Mesothelial cell of epicardium (in vitro differentiated cells): Measurements from ENCODE around the gene GALNT6. TPM values are rescaled to one million over a fixed set of nuclear protein-coding genes. Genes with fewer than 3 reads are reported as not detected.

Experiments used
- DNase-seq, 2 experiments: peaks; one replicate each; pipeline ENCODE4 v3.0.0; 2021; ENCODE audit warnings: low spot score in 2 of 2; ENCODE audit not compliant: unreplicated experiment in 2 of 2
- H3K27ac Mint-ChIP-seq: 2 replicates; pipeline ENCODE4 v1.8.0; 2021; ENCODE audit warnings: mixed read lengths
- H3K27me3 Mint-ChIP-seq: 2 replicates; pipeline ENCODE4 v1.8.0; 2021; ENCODE audit warnings: low read depth, mixed read lengths
- H3K36me3 Mint-ChIP-seq: 2 replicates; pipeline ENCODE4 v1.8.0; 2021; ENCODE audit warnings: mixed read lengths
- H3K4me1 Mint-ChIP-seq: 2 replicates; pipeline ENCODE4 v1.8.0; 2021; ENCODE audit warnings: mixed read lengths
- H3K4me3 Mint-ChIP-seq: 2 replicates; pipeline ENCODE4 v1.8.0; 2021; ENCODE audit warnings: mild to moderate bottlenecking, moderate library complexity, mixed read lengths
- H3K9me3 Mint-ChIP-seq: 2 replicates; pipeline ENCODE4 v1.8.0; 2021; ENCODE audit warnings: mixed read lengths
- total RNA-seq: library from RNA; stranded (reverse); gene quantifications from 3 replicates; pipeline ENCODE4 v1.2.1, GENCODE V29; 2021
- TF ChIP-seq, protein P1 (sequence below): fragments of 200-600 bp; sonication (generic); IDR thresholded peaks from one replicate; pipeline ENCODE4 v1.5.0; 2021; ENCODE audit warnings: antibody characterized with exemption; ENCODE audit not compliant: unreplicated experiment

GALNT6 gene
- total RNA-seq, 1 donor from 2014 or later = 12.8 TPM

DNA sequence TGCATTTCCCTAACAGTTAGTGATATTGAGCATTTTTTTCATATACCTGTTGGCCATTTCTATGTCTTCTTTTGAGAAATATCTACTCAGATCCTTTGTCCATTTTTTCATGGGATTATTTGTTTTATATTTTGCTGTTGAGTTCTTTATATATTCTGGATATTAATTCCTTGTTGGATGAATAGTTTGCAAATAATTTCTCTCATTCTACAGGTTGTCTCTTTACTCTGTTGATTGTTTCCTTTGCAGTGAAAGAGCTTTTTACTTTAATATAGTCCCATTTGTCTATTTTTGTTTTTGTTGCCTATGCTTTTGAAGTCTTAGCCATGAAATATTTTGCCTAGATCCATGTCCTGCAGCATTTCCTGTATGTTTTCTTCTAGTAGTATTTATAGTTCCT is 21.9 kb upstream of the GALNT6 start:
- no peak for DNase-seq
- H3K27ac Mint-ChIP-seq = peak overlapping the region; percentile 23
- H3K36me3 Mint-ChIP-seq = no peaks in the 10 kb centered on the region
- H3K4me1 Mint-ChIP-seq = peaks cover 36% of the 10 kb centered on the region
- no peaks in the 10 kb centered on the region for H3K9me3 Mint-ChIP-seq
- no peak overlapping the region for H3K4me3 Mint-ChIP-seq
- TF ChIP-seq, protein P1, sequence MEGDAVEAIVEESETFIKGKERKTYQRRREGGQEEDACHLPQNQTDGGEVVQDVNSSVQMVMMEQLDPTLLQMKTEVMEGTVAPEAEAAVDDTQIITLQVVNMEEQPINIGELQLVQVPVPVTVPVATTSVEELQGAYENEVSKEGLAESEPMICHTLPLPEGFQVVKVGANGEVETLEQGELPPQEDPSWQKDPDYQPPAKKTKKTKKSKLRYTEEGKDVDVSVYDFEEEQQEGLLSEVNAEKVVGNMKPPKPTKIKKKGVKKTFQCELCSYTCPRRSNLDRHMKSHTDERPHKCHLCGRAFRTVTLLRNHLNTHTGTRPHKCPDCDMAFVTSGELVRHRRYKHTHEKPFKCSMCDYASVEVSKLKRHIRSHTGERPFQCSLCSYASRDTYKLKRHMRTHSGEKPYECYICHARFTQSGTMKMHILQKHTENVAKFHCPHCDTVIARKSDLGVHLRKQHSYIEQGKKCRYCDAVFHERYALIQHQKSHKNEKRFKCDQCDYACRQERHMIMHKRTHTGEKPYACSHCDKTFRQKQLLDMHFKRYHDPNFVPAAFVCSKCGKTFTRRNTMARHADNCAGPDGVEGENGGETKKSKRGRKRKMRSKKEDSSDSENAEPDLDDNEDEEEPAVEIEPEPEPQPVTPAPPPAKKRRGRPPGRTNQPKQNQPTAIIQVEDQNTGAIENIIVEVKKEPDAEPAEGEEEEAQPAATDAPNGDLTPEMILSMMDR = no peak
- H3K27me3 Mint-ChIP-seq = no peaks in the 10 kb centered on the region

DNA sequence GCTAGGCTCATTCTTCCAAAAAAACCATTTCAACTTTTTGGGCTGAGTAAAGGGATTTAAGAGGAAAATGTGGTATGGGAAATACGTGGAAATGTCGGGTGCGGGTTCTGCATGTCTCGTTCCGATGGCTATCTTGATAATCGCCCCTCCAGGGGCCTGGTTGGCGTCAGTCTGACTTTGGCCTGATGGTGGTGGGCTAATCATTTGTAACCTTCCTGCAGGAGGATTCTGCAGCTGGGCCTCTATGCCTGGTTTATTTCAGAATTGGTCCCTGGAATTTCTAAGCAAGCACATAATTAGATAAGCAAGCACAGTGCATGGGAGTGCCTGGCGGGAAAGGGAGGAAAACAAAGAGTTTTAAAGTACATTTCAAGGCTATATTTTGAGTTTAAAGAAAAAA is 18.6 kb upstream of the GALNT6 start:
- Mint-ChIP-seq H3K4me3 (no peak overlapping the region), H3K27ac (peak overlapping the region; percentile 87), H3K4me1 (peaks cover 34% of the 10 kb centered on the region), H3K36me3 (no peaks in the 10 kb centered on the region), H3K9me3 (no peaks in the 10 kb centered on the region), H3K27me3 (no peaks in the 10 kb centered on the region)
- TF ChIP-seq, protein P1 = no peak
- DNase-seq = no peak

DNA sequence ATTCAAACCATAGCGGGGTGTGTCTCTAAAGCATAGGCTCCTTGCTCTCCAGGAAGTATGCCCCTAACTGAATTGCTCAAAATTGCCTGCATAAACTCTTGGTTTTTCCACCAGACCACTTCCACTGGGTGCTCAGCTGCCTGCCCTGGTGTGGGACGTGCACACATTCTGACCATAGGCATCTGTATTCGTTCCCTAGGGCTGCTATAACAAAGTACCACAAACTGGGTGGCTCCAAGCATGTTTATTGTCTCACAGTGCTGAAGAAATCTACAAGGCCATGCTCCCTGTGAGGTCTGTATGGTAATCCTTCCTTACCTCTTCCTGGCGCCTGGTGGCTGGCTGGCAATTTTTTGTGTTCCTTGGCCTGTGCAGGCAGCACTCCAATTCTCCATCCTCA is 16.4 kb upstream of the GALNT6 start:
- TF ChIP-seq, protein P1 = no peak
- Mint-ChIP-seq H3K4me1 (peaks cover 27% of the 10 kb centered on the region), H3K27me3 (no peaks in the 10 kb centered on the region), H3K4me3 (no peak overlapping the region), H3K27ac (no peak overlapping the region), H3K36me3 (no peaks in the 10 kb centered on the region), H3K9me3 (no peaks in the 10 kb centered on the region)
- DNase-seq = no peak

DNA sequence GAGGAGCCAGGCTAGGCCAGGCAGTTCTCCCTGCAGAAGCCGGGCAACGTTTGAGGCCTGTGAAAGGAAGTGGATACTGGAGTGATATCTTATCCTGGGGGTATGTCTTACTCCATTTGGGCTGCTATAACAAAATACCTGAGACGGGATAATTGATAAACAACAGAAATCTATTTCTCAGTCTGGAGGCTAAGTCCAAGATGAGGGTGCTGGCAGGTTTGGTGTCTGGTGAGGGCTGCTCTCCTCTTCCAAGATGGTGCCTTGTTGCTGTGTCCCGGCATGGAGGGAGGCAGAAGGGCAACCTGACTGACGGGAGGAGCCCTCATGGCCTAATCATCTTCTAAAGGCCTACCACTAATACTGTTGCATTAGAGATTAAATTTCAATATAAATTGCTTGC is 15.7 kb upstream of the GALNT6 start:
- Mint-ChIP-seq H3K4me3 (no peak overlapping the region), H3K9me3 (no peaks in the 10 kb centered on the region), H3K27ac (no peak overlapping the region)

DNA sequence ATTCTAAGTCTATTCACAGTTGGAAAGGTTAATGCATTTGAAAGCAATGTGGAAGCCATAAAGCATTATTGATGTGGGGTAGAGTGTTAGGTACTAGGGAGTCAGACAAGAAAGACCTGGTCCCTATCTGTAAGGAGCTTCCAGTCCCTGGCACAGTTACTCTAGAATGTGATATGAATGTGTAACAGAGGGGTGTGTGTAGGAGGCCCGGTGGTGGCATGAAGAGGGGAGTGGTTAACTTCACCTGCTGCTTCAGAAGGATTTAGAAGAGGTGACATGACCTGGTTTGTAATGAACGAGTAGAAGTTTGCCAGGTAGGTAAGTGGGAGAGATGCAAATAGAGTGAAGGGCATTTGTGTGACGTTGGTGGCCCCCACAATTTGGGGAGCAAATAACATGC is 15.1 kb upstream of the GALNT6 start:
- Mint-ChIP-seq H3K4me1 (peaks cover 27% of the 10 kb centered on the region), H3K36me3 (no peaks in the 10 kb centered on the region), H3K27me3 (no peaks in the 10 kb centered on the region), H3K9me3 (no peaks in the 10 kb centered on the region), H3K27ac (peak overlapping the region; percentile 58), H3K4me3 (no peak overlapping the region)
- DNase-seq = no peak
- TF ChIP-seq, protein P1 = no peak

More for the DNA sequence above, 15.7 kb upstream of the GALNT6 start:
- Mint-ChIP-seq H3K4me1 (peaks cover 27% of the 10 kb centered on the region), H3K36me3 (no peaks in the 10 kb centered on the region), H3K27me3 (no peaks in the 10 kb centered on the region)
- DNase-seq = no peak
- TF ChIP-seq, protein P1 = no peak

DNA sequence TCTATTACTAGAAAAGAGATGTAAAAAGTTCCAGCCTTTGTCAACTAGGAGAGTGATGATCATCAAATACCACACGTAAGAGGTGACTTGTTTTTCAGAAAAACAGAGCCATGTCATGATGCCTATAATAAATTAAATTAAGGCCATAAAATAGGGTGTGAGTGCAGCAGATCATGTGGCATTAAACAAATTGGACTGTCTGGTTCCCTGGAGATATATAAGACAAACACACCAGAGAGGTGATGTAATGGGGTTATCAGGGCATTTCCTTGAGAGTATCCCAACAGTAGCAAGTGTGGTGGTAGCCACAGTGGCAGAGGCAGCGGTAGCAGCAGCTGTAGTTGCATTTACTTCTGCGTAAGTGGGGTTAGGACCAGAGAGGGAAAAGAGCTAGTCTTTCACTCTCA is 14.6 kb upstream of the GALNT6 start:
- H3K9me3 Mint-ChIP-seq = no peaks in the 10 kb centered on the region
- no peaks in the 10 kb centered on the region for H3K27me3 Mint-ChIP-seq
- H3K36me3 Mint-ChIP-seq = no peaks in the 10 kb centered on the region
- H3K4me3 Mint-ChIP-seq = no peak overlapping the region
- H3K27ac Mint-ChIP-seq = peak overlapping the region; percentile 58
- peaks cover 27% of the 10 kb centered on the region for H3K4me1 Mint-ChIP-seq
- TF ChIP-seq, protein P1 = no peak
- no peak for DNase-seq
